ENCODE results near the gene ZGPAT. TPM values are rescaled to one million over a fixed set of nuclear protein-coding genes. Genes with fewer than 3 reads are reported as not detected.
A peak's percentile ranks its signal among the peaks of the same experiment; 100 is the strongest.
"Not testable (repeated sequence)": the region's sequence is repeated elsewhere in the genome, so short reads cannot be mapped to it uniquely, and the experiment has no call there.

ZGPAT gene
- total RNA-seq, 1 experiment from 2014 or later = 5.4 TPM

- peak; percentile 6 for DNase-seq (ENCODE audit: low spot score)
These were observed 4.9 kb upstream of the ZGPAT start for GRCh38 chr20:63702751-63703470.

- DNase-seq (ENCODE audit: low spot score) = peak; percentile 5
These were observed 4.3 kb upstream of the ZGPAT start for GRCh38 chr20:63703471-63703975.

GRCh38 chr20:63703976-63704748 lies 3.7 kb upstream of the ZGPAT start:
- peak; percentile 2 for DNase-seq (ENCODE audit: low spot score)

GRCh38 chr20:63704749-63705117 lies 3.1 kb upstream of the ZGPAT start:
- no peak for DNase-seq (ENCODE audit: low spot score)

GRCh38 chr20:63705232-63706026 lies 2.4 kb upstream of the ZGPAT start:
- DNase-seq (ENCODE audit: low spot score) = no peak

GRCh38 chr20:63706027-63706695 lies 1.7 kb upstream of the ZGPAT start:
- no peak for DNase-seq (ENCODE audit: low spot score)

- peak; percentile 5 for DNase-seq (ENCODE audit: low spot score)
These were observed 834 bp upstream of the ZGPAT start for GRCh38 chr20:63706852-63707557.

GRCh38 chr20:63708301-63709148 lies 686 bp downstream of the ZGPAT start:
- DNase-seq (ENCODE audit: low spot score) = no peak

- DNase-seq (ENCODE audit: low spot score) = no peak
These were observed 1.3 kb downstream of the ZGPAT start for GRCh38 chr20:63709149-63709527.

GRCh38 chr20:63711085-63711645 lies 3.3 kb downstream of the ZGPAT start:
- no peak for DNase-seq (ENCODE audit: low spot score)

- DNase-seq (ENCODE audit: low spot score) = no peak
These were observed 4.4 kb downstream of the ZGPAT start for GRCh38 chr20:63712191-63712590.

GRCh38 chr20:63714858-63715257 lies 7.0 kb downstream of the ZGPAT start:
- DNase-seq (ENCODE audit: low spot score) = no peak

GRCh38 chr20:63718996-63719395 lies 11.2 kb downstream of the ZGPAT start:
- no peak for DNase-seq (ENCODE audit: low spot score)

- DNase-seq (ENCODE audit: low spot score) = not testable (repeated sequence)
These were observed 15.3 kb downstream of the ZGPAT start for GRCh38 chr20:63722967-63723622.

- not testable (repeated sequence) for DNase-seq (ENCODE audit: low spot score)
These were observed 22.4 kb downstream of the ZGPAT start for GRCh38 chr20:63730189-63730733.

- DNase-seq (ENCODE audit: low spot score) = no peak
These were observed 23.6 kb downstream of the ZGPAT start for GRCh38 chr20:63731410-63731809.

GRCh38 chr20:63732118-63733095 lies 24.6 kb downstream of the ZGPAT start:
- DNase-seq (ENCODE audit: low spot score) = no peak

GRCh38 chr20:63733117-63733516 lies 25.3 kb downstream of the ZGPAT start:
- no peak for DNase-seq (ENCODE audit: low spot score)

All from H4 (cell line).